ENCODE results near the gene ULK4. TPM values are rescaled to one million over a fixed set of nuclear protein-coding genes. Genes with fewer than 3 reads are reported as not detected.
"Not testable (repeated sequence)": the region's sequence is repeated elsewhere in the genome, so short reads cannot be mapped to it uniquely, and the experiment has no call there.

ULK4 gene
- total RNA-seq, 1 experiment from 2014 or later = 4.2 TPM

DNA sequence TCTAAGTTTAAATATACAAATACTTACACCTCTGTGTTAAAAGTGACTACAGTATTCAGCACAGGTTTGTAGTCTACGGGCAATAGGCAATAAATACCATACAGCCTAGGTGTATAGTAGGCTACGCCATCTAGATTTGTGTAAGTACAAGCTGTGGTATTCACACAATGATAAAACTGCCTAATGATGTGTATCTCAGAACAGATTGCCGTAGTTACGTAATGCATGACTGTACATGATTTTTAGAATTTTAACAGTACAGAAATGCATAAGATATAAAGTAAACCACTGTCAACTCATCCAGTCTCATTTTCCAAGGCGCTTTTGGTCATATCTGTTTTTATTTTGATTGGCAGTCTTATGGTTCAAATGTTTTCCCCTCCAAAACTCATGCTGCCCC, 396.9 kb downstream of the ULK4 start:
- no TSS peak for BruUV-seq (replicated peaks)
- CTCF ChIA-PET = no interaction called here

DNA sequence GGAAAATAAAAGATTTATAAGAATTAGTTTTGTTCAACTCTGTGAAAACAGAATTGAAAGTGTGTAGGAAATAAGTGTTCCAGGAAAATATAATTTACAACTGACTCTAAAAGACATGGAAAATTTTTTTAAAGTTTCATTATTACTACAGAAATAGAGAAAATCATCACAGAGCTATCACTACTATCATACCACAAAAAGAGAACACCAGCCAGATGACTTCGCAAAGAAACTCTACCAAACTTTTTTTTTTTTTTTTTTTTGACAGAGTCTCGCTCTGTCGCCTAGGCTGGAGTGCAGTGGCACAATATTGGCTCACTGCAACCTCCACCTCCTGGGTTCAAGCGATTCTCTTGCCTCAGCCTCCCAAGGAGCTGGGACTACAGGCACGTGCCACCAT, 405.7 kb downstream of the ULK4 start:
- H3K4me1 ChIP-seq; POLR2A ChIA-PET; DNase-seq; H3K27ac Mint-ChIP-seq (ENCODE audit: unreplicated experiment); CTCF ChIA-PET; intact Hi-C loops (cut with micrococcal nuclease; ENCODE audit: unreplicated experiment); H3K27me3 ChIP-seq (replicated peaks; ENCODE audit: control insufficient read depth, insufficient read depth, low read length); H3K4me1 Mint-ChIP-seq (ENCODE audit: low read depth, unreplicated experiment); BruUV-seq (replicated peaks); H3K4me3 ChIP-seq (ENCODE audit: low read depth, low read length); H3K36me3 Mint-ChIP-seq (ENCODE audit: insufficient read depth, unreplicated experiment); H3K9me3 ChIP-seq; H3K4me3 Mint-ChIP-seq (ENCODE audit: unreplicated experiment); H3K36me3 ChIP-seq (ENCODE audit: control insufficient read depth, insufficient read depth, low read length); H3K9me3 Mint-ChIP-seq (ENCODE audit: unreplicated experiment): not testable (repeated sequence)
- H3K27me3 Mint-ChIP-seq (ENCODE audit: insufficient read depth, unreplicated experiment) = peaks cover 12% of the 10 kb centered on the region

More for the DNA sequence above, 396.9 kb downstream of the ULK4 start:
- DNase-seq = no peak
- POLR2A ChIA-PET = no interaction called here
- Histone ChIP-seq H3K36me3 (ENCODE audit: control insufficient read depth, insufficient read depth, low read length) (no peaks in the 10 kb centered on the region), H3K27me3 (replicated peaks; ENCODE audit: control insufficient read depth, insufficient read depth, low read length) (no peaks in the 10 kb centered on the region), H3K9me3 (no peaks in the 10 kb centered on the region), H3K4me1 (no peaks in the 10 kb centered on the region), H3K4me3 (ENCODE audit: low read depth, low read length) (no peak overlapping the region)
- intact Hi-C loops (cut with micrococcal nuclease; ENCODE audit: unreplicated experiment) = no loop called here
- peaks cover 11% of the 10 kb centered on the region for H3K27me3 Mint-ChIP-seq (ENCODE audit: insufficient read depth, unreplicated experiment)
- no peaks in the 10 kb centered on the region for H3K36me3 Mint-ChIP-seq (ENCODE audit: insufficient read depth, unreplicated experiment)
- no peaks in the 10 kb centered on the region for H3K9me3 Mint-ChIP-seq (ENCODE audit: unreplicated experiment)
- H3K4me1 Mint-ChIP-seq (ENCODE audit: low read depth, unreplicated experiment) = no peaks in the 10 kb centered on the region
- H3K27ac Mint-ChIP-seq (ENCODE audit: unreplicated experiment) = no peak overlapping the region
- TF ChIP-seq, protein P1, sequence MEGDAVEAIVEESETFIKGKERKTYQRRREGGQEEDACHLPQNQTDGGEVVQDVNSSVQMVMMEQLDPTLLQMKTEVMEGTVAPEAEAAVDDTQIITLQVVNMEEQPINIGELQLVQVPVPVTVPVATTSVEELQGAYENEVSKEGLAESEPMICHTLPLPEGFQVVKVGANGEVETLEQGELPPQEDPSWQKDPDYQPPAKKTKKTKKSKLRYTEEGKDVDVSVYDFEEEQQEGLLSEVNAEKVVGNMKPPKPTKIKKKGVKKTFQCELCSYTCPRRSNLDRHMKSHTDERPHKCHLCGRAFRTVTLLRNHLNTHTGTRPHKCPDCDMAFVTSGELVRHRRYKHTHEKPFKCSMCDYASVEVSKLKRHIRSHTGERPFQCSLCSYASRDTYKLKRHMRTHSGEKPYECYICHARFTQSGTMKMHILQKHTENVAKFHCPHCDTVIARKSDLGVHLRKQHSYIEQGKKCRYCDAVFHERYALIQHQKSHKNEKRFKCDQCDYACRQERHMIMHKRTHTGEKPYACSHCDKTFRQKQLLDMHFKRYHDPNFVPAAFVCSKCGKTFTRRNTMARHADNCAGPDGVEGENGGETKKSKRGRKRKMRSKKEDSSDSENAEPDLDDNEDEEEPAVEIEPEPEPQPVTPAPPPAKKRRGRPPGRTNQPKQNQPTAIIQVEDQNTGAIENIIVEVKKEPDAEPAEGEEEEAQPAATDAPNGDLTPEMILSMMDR (IDR thresholded peaks at IDR 0.05; ENCODE audit: insufficient read depth in 1 of 2, low read depth in 1 of 2, low read length in 1 of 2, severe bottlenecking in 1 of 2, unreplicated experiment in 1 of 2) = no peak
- no peak overlapping the region for H3K4me3 Mint-ChIP-seq (ENCODE audit: unreplicated experiment)

DNA sequence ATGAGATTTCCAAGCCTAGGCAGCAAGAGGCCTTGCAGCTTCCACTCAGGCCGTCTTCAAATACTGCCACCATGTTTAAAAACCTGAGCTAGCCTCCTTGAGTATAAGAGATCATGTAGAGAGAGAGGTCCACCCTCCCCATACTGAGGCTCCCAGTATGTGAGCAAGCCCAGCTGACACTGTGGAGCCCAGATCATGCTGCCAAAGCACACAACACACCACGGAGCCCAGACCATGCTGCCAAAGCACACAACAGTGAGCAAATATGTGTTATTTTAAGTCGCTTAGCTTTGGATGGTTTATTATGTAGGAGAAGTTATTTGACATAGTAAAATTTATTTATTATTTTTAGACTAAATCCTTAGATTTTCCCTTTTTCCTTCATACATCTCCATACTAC, 428.9 kb downstream of the ULK4 start:
- H3K27me3 Mint-ChIP-seq (ENCODE audit: insufficient read depth, unreplicated experiment) = peaks cover 4% of the 10 kb centered on the region
- H3K36me3 Mint-ChIP-seq (ENCODE audit: insufficient read depth, unreplicated experiment) = no peaks in the 10 kb centered on the region
- H3K4me3 Mint-ChIP-seq (ENCODE audit: unreplicated experiment) = no peak overlapping the region
- TF ChIP-seq, protein P1 (IDR thresholded peaks at IDR 0.05; ENCODE audit: insufficient read depth in 1 of 2, low read depth in 1 of 2, low read length in 1 of 2, severe bottlenecking in 1 of 2, unreplicated experiment in 1 of 2) = no peak
- no peak for DNase-seq
- intact Hi-C loops (cut with micrococcal nuclease; ENCODE audit: unreplicated experiment) = no loop called here
- H3K4me1 ChIP-seq = no peaks in the 10 kb centered on the region
- H3K36me3 ChIP-seq (ENCODE audit: control insufficient read depth, insufficient read depth, low read length) = no peaks in the 10 kb centered on the region
- POLR2A ChIA-PET = no interaction called here
- H3K9me3 Mint-ChIP-seq (ENCODE audit: unreplicated experiment) = no peaks in the 10 kb centered on the region
- no peak overlapping the region for H3K4me3 ChIP-seq (ENCODE audit: low read depth, low read length)
- no TSS peak for BruUV-seq (replicated peaks)
- H3K9me3 ChIP-seq = no peaks in the 10 kb centered on the region
- CTCF ChIA-PET = no interaction called here
- no peaks in the 10 kb centered on the region; the same call in 1 of the 2 replicates for H3K27me3 ChIP-seq (replicated peaks; ENCODE audit: control insufficient read depth, insufficient read depth, low read length)
- no peak overlapping the region for H3K27ac Mint-ChIP-seq (ENCODE audit: unreplicated experiment)
- H3K4me1 Mint-ChIP-seq (ENCODE audit: low read depth, unreplicated experiment) = no peaks in the 10 kb centered on the region

DNA sequence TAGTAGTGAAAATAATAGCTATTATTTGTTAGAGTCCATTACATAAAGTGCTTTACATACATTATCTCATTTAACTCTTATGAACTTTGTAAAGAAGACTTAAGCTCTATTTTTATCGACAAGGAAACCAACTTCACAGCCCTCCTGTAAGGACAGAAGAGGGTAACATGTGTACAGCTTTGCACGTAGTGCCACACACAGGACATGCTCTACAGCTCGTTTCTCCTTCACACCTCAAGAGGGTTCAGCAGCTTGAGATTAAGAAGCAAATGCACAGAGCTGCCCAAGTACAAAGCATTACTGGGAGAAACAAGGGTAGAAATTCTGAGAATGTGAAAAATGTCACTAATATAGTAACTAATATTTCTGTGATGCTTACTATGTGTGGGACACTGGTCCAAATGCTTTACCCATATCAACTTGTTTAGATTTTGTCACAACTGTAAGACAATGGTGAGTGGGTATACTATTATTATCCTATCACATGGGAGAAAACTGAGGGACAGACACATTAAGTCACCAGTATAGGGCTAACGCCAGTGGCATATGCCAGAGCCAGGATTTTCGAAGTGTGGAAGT, 434.8 kb downstream of the ULK4 start:
- Mint-ChIP-seq H3K4me3 (ENCODE audit: unreplicated experiment) (no peak overlapping the region), H3K36me3 (ENCODE audit: insufficient read depth, unreplicated experiment) (no peaks in the 10 kb centered on the region), H3K27ac (ENCODE audit: unreplicated experiment) (no peak overlapping the region), H3K9me3 (ENCODE audit: unreplicated experiment) (no peaks in the 10 kb centered on the region), H3K4me1 (ENCODE audit: low read depth, unreplicated experiment) (no peaks in the 10 kb centered on the region), H3K27me3 (ENCODE audit: insufficient read depth, unreplicated experiment) (no peaks in the 10 kb centered on the region)
- intact Hi-C loops (cut with micrococcal nuclease; ENCODE audit: unreplicated experiment) = no loop called here
- Histone ChIP-seq H3K36me3 (ENCODE audit: control insufficient read depth, insufficient read depth, low read length) (no peaks in the 10 kb centered on the region), H3K27me3 (replicated peaks; ENCODE audit: control insufficient read depth, insufficient read depth, low read length) (no peaks in the 10 kb centered on the region), H3K9me3 (no peaks in the 10 kb centered on the region), H3K4me3 (ENCODE audit: low read depth, low read length) (no peak overlapping the region), H3K4me1 (no peaks in the 10 kb centered on the region)
- TF ChIP-seq, protein P1 (IDR thresholded peaks at IDR 0.05; ENCODE audit: insufficient read depth in 1 of 2, low read depth in 1 of 2, low read length in 1 of 2, severe bottlenecking in 1 of 2, unreplicated experiment in 1 of 2) = no peak
- DNase-seq = no peak
- no TSS peak for BruUV-seq (replicated peaks)
- POLR2A ChIA-PET = no interaction called here
- CTCF ChIA-PET = no interaction called here
